Activated CD4-positive, alpha-beta T cell treated with anti-CD3 and anti-CD28 coated beads, Interleukin-2, amount 50 U/mL, for 1 hour (primary cell): ENCODE results near the gene SLC27A2.
A peak's percentile ranks its signal among the peaks of the same experiment; 100 is the strongest.

Experiments used
- DNase-seq: peaks from one replicate; pipeline ENCODE4 v3.0.0-alpha.2; 2020

SLC27A2 gene

GRCh38 chr15:50244959-50245624 is 63.1 kb downstream of the SLC27A2 start:
- DNase-seq, result no peak

DNA sequence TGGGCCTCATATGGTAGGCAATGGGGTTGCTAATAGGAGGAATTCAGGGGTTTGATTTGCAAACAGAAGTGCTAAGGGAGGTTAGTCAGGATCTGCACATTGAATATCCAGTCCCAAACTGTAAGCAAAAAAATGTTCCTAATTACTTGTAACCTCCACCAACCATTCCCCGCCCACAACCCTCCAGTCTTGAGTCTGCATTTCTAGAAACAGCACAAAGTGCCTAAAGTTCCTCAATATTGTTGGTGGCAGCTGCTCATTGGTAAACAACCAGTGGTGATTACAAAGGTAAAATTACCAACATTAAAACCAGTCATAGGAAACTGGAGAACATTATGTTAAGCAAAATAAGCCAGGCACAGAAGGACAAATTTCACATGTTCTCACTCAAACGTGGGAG is 64.6 kb downstream of the SLC27A2 start:
- no peak for DNase-seq

DNA sequence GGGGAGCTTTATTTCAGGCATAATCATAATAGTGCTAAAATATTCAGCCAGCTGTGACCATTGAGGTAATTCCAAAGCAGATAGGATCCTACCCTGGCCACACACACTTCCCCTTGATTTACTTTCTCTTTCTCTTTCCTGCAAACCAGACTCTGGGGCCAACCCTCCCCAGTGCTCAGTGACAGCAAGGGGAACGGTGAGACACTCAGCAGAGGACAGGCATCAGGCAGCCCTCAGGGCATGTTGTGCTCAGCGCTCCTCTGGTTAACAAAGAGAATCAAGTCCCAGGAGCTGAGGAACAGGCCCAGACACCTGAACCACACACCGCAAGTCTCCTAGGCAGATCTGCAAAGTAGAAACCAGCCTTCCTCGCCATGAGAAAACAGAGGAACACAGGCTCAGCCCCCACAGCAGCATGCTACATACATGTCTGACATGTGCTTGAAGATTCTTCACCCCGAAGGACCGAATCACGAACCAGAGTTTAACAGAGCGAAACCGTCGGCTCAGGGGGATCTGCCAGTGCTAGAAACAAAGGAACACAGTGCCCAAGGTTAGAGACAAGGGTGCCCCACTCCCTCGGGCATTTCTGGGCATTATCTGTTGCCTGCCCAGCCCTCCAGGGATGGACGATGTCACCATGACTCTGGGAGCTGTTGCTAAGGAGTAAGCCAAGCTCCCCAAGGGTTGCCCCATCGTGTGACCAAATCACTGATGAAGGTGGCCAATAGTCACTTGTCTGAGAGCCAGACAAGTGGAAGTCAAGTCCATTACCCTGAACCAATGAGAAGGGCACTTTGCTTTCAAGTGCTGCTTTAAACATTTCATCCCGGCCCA is 66.0 kb downstream of the SLC27A2 start:
- peak; percentile 14 for DNase-seq

GRCh38 chr15:50248994-50249582 is 67.1 kb downstream of the SLC27A2 start:
- no peak for DNase-seq

DNA sequence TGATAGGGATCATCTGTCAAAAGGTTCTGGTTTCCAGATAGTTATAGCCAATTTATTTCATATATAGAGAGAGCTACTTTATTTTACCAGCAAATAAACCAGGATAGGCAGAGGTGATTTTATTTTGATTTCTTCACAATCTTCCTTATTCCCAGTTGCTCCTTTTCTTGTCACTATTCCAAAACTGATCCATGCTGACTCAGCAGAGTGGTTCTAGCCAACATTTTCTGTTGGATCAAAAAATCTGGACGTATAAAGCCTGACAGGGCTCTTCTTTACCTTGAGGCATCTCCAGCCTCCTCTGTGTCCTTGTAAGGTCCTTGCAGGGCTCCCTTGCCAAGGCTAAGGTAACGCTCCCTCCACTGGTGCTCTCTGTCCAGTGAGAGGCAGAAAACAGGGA is 67.7 kb downstream of the SLC27A2 start:
- no peak for DNase-seq

DNA sequence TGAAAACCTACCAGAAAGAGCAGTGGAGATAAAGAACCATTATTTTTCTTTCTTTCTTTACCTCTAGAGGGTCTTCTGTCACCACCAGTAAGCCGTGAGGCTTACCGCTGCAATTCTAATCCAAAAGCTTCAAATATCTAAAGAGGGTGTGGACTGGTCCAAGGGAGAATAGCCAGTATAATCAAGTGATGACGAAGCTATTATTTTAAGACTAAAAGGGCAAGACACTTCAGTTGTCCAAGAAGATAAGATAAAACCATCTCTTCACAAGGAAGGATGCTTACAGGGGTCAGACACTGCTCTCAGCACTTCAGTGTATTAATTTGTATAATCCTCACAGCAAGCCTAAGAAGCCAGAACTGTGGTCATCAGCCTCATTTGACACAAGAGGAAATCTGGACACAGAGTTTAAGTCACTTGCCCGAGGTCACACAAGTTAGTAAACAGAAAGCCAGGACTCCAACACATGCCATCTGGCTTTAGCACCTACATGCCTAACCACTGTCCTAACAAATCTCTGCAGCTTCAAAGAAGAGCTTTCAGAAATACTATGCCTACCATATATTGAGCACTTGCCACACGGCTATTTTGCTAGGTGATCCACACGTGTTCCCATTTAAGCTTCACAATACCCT is 68.9 kb downstream of the SLC27A2 start:
- no peak for DNase-seq

- no peak for DNase-seq
Observed at GRCh38 chr15:50251638-50252182, 69.7 kb downstream of the SLC27A2 start.

- no peak for DNase-seq
Observed at GRCh38 chr15:50252556-50252955, 70.6 kb downstream of the SLC27A2 start.

DNA sequence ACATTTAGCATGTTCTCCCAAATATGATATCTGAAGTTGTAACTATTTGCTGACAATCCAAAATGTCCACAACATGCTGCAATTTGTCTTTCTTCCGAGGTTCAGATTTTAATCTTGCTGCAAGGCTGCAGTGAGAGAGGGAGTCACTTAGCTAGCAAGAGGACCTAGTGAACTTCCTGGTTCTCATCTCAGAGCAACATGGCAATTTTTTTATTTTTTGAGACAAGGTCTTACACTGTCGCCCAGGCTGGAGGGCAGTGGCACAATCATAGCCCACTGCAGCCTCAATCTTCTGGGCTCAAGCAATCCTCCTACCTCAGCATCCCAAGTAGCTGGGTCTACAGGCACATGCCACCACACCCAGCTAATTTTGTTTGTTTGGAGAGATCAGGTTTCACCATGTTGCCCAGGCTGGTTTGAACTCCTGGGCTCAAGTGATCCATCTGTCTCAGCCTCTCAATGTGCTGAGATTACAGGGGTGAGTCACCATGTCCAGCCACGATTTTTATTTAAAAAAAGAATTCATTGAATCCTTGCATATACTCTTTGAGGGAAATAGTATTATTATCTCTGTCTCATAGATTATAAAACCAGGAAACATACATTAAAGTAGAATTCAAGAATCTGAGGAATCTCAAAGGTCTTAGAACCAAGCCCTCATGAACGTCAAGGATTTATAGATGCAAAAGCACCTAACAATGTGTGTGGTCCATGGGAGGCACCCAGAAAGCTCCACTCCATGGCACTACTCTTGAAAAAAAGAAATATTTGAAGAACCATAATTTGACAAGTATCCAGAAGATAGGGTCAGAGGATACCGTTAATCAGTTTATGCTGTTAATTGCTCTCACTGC is 74.4 kb downstream of the SLC27A2 start:
- no peak for DNase-seq

GRCh38 chr15:50257332-50257731 is 75.3 kb downstream of the SLC27A2 start:
- no peak for DNase-seq

- DNase-seq, result no peak
Observed at GRCh38 chr15:50257924-50258323, 75.9 kb downstream of the SLC27A2 start.

- DNase-seq, result no peak
Observed at GRCh38 chr15:50259276-50259675, 77.3 kb downstream of the SLC27A2 start.

- no peak for DNase-seq
Observed at GRCh38 chr15:50260969-50261496, 79.0 kb downstream of the SLC27A2 start.

- DNase-seq, result no peak
Observed at GRCh38 chr15:50261981-50262380, 80.0 kb downstream of the SLC27A2 start.

DNA sequence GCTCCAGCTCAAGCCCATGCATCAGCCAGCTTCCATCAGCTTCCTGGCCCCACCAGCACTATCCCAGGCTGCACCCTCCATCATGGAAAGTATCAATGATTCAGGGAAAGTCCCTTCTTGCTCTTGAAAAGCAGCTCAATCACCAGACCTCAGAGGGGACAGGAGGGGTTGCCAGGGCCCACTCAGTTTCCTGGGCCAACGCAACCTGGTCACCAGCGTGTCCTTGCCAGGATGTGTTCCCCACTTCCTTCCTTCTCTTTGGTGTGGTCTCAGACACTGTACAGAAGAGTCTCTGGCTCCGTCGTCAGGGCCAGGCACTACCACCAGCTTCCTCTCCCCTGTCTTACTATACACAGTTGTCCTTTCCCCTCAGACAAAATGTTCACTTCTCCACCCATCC is 80.5 kb downstream of the SLC27A2 start:
- no peak for DNase-seq

GRCh38 chr15:50265620-50266019 is 83.6 kb downstream of the SLC27A2 start, which contains the start of gene HDC:
TSS of gene HDC (minus strand) at chr15:50265726. CDS start at chr15:50265623, 103 bp downstream.
- DNase-seq, result no peak

DNA sequence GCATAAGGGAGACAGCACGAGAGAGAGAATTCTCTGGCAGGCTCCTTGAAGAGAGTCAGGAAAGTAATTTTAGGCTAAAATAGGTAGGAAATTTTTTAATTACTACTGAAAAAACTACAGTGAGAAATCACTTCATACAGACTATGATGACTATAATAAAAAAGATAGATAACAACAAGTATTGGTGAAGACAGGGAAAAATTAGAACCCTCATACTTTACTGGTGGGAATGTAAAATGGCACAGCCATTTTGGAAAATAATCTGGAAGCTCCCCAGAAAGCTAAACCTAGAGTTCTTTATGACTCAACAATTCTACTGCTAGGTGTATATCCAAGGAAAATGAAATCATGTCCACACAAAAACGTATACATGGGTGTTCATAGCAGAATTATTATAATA is 85.6 kb downstream of the SLC27A2 start:
- DNase-seq, result no peak

GRCh38 chr15:50275091-50275490 is 93.1 kb downstream of the SLC27A2 start:
- DNase-seq, result no peak

DNA sequence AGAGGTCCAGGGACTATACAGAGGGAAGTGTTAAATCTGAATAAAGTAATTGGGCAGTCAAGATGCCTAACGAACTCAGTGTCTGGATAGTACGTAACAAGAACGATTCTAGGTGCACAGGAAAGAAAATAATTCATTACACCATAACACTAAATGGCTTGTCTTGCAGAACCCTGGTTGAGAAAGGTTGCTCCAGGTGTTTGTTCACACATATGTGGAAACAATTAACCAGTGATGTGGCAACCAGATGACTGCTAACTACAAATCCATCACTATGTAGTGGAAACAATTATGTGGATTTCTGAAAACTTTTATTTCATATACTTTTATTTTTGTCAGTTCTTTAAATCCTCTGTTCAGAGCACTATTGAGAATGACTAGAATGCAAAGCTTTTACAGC is 93.9 kb downstream of the SLC27A2 start:
- DNase-seq, result no peak

GRCh38 chr15:50277370-50277769 is 95.4 kb downstream of the SLC27A2 start:
- DNase-seq, result no peak

GRCh38 chr15:50278496-50278895 is 96.5 kb downstream of the SLC27A2 start:
- no peak for DNase-seq

DNA sequence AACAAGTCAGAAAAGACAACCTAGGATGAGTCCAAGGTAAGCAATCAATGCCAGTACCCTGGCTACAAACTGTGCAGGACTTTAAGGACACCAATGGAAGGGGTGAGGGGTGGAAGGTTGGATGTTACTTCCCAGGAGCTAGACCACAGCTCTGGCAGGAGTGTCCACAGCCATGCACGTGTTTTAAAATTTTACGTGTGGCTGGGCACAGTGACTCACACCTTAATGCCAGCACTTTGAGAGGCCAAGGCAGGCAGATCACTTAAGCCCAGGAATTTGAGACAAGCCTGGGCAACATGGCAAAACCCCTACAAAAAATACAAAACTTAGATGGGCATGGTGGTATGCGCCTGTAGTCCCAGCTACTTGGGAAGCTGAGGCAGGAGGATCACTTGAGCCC is 98.3 kb downstream of the SLC27A2 start:
- no peak for DNase-seq
